H4 (cell line): Measurements from ENCODE around the gene MRPS25. TPM values are rescaled to one million over a fixed set of nuclear protein-coding genes. Genes with fewer than 3 reads are reported as not detected.

ENCODE experiments used
- DNase-seq: peaks from one replicate; pipeline ENCODE4 v3.0.0-alpha.2; 2015; ENCODE audit warnings: low spot score
- total RNA-seq: library from RNA; depleted of rRNA; stranded (reverse); fragments of >200 nt; shearing (Covaris generic); gene quantifications from 2 replicates; pipeline ENCODE4 v1.2.3, GENCODE V29; 2014

The MRPS25 gene
- total RNA-seq, 1 experiment from 2014 or later, result 22.2 TPM

DNA sequence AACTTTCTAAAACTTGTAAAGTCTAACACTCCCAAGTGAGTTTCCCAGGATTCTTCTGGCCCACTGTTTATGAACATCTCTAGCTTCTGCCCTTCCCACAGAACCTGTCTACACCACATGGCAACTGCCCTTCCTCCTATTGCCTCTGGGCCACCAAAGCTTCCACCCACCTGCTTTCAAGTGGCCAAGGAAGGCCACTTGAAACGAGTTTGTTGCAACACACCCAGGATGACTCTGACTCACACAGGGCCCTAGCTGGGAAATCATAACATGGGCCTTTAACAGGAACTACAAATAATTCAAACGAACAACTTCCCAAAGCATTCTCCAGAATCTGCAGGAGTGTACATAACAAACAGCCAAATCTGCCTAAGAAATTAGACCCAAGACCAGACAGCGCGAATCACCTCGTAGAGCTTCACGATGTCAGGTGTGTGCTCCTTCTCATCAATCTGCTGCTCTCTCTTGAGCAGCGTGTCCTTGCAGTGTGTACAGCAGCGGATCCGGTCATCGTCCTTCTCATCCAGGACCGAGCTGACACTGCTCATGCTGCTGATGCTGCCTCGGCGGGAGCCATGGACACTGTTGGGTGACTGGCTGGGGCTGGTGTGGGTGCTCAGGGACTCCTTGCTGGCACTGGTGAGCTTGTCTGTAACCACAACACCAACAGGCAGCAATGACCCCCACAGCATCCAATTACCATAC lies 17.0 kb upstream of the MRPS25 start:
- no peak for DNase-seq

GRCh38 chr3:15079091-15079490 lies 14.0 kb upstream of the MRPS25 start:
- no peak for DNase-seq

- DNase-seq, result no peak
Observed at GRCh38 chr3:15074500-15074899, 9.4 kb upstream of the MRPS25 start.

GRCh38 chr3:15071699-15072098 lies 6.6 kb upstream of the MRPS25 start:
- DNase-seq, result no peak

- DNase-seq, result no peak
Observed at GRCh38 chr3:15069441-15069840, 4.3 kb upstream of the MRPS25 start.

DNA sequence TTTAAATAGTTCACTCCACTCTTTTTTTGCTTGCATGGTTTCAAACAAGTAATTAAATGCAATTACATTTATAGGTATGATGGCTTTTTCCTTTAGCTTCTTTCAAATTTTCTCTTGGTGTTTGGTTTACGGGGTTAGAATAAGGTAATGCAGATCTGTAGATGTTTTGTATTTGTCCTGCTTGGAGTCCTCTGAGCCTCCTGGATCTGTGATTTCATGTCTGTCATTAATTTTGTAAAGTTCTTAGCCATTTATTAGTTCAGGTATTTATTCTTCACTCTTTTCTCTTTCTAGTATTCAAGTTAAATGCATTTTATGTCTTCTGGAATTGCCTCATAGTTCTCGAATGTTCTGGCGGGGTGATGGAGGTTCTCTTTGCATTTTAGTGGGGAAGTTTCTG lies 1.4 kb upstream of the MRPS25 start:
- no peak for DNase-seq

GRCh38 chr3:15065550-15066007 lies 464 bp upstream of the MRPS25 start:
- DNase-seq, result no peak

DNA sequence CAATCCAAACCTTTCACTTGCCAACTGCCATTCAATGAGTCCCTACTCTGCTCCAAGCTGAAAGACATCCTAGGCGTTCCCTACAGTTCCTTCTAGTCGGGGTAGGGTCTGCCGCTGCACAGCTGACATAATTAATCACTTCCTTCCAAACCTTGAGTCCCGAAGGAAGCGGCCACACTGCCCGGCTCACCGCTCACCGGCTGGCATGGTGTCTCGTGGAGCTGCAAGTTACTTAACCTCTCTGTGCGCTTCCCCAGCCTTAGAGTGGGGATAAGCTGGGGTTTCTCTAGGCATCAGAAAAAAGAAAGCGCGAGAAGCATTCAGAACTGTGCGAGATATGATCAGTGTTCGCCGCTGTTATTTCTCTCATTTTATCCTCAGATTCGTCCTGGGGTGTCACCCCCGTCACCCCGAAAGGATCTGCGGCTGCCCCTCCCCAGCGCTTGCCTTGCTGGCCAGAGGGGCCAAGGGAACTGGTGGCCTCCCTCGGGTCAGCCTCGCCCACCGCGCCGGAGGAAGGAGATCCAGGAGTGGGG lies 748 bp downstream of the MRPS25 start:
- no peak for DNase-seq

DNA sequence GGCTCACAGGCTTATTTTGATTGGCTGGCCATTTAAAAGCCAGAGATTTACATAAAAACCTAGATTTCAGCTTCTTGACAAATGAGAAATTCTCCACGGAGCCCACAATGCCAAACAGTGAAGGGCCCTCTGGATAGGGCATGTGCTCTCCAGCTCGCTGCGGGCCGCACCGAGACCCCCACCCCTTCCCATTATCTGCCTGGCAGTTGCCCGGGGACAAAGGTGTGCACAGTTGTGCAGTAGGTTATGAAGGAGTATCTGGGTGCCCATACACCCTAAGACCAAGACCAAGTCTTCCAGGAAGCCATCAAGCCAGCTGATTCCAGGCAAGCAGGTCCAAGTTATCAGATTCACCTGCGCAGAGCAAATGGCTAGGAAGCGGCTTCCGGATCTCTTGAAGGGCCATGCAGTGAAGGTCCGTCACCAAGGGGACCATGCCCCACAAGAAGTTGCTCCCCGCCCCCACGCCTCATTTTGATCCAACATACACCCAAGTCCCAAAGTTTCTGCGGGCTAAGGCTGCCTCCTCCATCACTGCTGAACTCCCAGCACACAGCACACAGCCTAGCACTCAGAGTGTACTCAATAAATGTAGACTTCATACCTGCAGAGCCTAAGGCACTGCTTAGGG lies 1.3 kb downstream of the MRPS25 start:
- DNase-seq, result no peak

DNA sequence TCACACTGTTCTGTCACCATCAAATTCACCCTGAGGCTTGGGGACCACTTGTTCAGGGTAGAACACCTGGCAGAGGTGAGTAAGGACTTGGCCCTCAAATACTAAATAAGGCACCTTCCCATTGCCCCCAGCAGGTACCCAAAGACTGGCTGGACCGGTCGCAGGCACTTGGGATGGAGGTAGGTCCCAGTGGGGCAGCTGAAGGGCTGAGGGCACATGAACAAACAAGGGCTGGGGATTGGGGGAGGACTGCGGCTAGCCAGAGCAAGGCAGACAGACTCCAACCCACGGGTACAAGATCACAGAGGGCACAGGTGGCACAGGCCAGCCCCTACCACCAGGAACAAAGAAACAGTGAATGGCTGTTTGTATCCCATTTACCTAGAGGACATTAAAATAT lies 1.9 kb downstream of the MRPS25 start:
- no peak for DNase-seq

DNA sequence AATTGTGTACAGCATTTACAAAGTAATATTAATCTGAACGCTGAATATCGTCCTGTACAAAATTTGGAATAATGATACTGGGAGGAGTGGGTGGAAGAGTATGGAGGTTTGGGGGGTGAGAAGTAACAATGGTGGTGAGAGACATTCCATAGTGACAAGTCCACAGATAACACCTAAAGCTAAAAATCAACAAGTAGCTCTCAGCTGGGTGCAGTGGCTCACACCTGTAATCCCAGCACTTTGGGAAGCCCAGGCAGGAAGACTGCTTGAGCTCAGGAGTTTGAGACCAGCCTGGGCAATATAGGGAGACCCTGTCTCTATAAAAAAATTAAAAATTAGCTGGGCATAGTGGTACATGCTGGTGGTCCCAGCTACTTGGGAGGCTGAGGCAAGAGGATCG lies 5.1 kb downstream of the MRPS25 start:
- DNase-seq, result no peak

DNA sequence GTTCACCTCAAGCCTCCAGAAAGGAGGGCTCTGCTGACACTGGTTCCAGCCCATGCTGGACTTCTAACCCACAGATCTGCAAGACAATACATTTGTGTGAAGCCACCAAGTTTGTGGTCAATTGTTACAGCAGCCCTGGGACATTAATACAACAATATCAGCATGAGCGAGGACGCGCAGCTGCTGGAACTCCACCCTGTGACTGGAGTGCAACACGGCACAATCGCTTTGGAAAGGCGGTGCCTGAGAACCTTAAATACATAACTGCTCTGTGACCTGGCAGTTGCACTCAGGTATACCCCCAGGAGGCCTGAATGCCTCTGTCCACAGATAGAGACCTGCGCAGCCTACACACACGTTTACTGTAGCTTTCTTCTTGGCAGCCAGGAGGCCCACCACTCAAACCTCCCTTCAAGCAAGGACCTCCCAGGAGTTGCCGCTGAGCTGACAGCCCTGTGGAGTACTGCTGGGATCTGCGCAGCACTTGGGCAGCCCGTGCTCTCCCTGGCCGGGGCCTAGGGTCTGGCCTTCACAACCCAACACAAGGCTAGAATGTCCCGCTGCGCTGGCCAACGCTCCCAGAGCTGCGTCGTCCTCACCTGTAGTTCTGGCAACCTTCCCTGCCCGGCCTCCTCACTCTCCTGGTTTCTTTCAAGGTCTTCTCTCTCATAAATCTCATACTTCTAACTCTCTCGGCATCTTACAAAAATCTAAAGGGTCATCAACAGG lies 8.3 kb downstream of the MRPS25 start:
- no peak for DNase-seq

DNA sequence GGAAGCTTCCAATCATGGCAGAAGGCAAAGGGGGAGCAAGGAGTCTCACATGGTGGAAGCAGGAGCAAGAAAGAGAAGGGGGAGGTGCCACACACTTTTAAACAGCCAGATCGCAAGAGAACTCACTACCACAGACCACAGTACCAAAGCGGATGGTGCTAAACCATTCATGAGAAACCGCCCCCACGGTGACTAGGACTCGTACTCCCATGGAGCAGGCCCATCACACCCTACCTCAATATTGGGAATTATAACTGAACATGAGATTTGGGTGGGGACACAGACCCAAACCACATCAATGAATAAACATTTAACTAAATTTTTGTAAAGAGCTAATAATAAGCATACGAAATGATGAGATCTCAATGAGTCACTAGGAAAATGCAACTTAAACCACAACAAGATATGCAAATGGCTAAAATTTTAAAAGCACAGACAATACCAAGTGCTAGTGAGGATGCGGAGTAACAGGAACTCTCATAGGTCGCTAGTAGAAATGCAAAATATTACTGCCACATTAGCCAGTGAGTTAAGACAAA lies 10.0 kb downstream of the MRPS25 start:
- no peak for DNase-seq

DNA sequence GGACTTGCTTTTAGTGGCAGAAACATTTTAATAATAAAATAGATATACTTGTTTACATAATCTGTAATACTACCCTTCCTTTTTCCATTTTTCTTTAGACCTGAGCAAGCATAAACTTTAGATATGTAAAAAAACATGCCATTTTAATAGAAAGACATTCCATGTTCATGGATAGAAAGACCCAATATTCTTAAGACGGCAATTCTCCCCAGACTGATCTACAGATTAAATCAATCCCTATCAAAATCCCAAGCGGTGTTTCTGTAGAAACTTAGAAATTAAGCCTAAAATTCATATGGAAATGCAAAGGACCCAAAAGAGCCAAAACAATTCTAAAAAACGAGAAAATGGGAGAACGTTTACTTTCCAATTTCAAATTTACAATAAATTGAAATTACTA lies 11.6 kb downstream of the MRPS25 start:
- DNase-seq, result no peak

GRCh38 chr3:15052335-15053242 lies 12.5 kb downstream of the MRPS25 start:
- no peak for DNase-seq

- peak; percentile 33 for DNase-seq
Observed at GRCh38 chr3:15051531-15051930, 13.6 kb downstream of the MRPS25 start.

GRCh38 chr3:15050405-15051092 lies 14.6 kb downstream of the MRPS25 start:
- DNase-seq, result no peak

DNA sequence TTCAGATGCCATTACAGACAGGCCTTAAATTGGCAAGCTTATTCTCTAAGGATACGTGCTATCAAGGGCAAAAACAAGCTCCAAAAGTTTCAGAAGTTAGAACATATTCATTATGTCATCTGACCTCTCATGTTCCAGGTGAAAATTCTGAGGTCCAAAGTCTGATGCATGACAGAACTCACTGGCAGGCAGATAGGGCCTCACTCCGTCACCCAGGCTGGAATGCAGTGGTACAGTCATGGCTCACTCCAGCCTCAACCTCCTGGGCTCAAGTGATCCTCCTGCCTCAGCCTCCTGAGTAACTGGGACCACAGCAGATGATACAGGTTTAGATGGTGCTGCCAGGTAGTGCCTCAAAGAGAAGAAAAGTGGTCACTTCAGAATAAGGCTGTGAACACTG lies 15.5 kb downstream of the MRPS25 start:
- DNase-seq, result no peak

DNA sequence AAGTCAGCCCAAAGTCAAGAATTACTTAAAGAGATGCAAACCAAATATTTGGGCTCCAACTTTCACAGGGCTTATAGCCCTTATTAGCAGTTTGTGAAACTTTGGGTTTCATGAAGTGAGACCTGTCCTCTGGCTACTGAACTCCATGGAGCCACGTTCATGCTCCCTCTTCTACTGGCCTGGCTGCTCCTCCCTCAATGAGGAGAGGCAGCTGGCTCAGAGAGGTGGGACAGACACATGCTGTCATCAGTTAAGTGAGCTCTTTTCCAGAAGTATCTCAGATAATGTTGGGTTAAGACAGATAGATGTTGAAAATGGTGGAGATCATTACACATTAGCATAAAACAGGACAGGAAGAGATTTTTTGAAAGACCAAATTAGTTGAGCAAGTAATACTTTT lies 19.4 kb downstream of the MRPS25 start:
- DNase-seq, result no peak

GRCh38 chr3:15044326-15044725 lies 20.8 kb downstream of the MRPS25 start:
- DNase-seq, result no peak
